Activated effector memory CD4-positive, alpha-beta T cell treated with Interleukin-2 at 50 U/mL for 16 hours (primary cell): ENCODE results near the gene BPIFB6.

Experiments used
- DNase-seq: peaks from one replicate; pipeline ENCODE4 v3.0.0-alpha.2; 2020

The BPIFB6 gene

GRCh38 chr20:33093582-33093981 lies 62.1 kb downstream of the BPIFB6 start:
- DNase-seq, result no peak
